Tibial nerve (tissue), 4 donors: ENCODE data around the gene MRPS35. TPM values are rescaled to one million over a fixed set of nuclear protein-coding genes. Genes with fewer than 3 reads are reported as not detected.

Experiments used
- DNase-seq, 2 donors: peaks; one replicate each; pipeline ENCODE4 v3.0.0-alpha.2; 2019; ENCODE audit warnings: low spot score in 2 of 2
- H3K27ac ChIP-seq, 4 donors: fragments of 200-600 bp; sonication (generic) in 3 of 4; one replicate each; pipeline ENCODE4 v1.5.1; 2017 to 2019; ENCODE audit warnings: mild to moderate bottlenecking in 1 of 4
- H3K27me3 ChIP-seq, 2 donors: fragments of 200-600 bp; sonication (generic) in 1 of 2; one replicate each; pipeline versions ENCODE4 v1.5.1 to v1.6.0; 2017 to 2019
- H3K36me3 ChIP-seq, 3 donors: fragments of 200-600 bp; sonication (generic); one replicate each; pipeline ENCODE4 v1.5.1; 2018 to 2019
- H3K4me1 ChIP-seq, 4 donors: fragments of 200-600 bp; sonication (generic) in 3 of 4; one replicate each; pipeline ENCODE4 v1.5.1; 2017 to 2019
- H3K4me3 ChIP-seq, 4 donors: fragments of 200-600 bp; sonication (generic) in 3 of 4; one replicate each; pipeline ENCODE4 v1.5.1; 2017 to 2019; ENCODE audit warnings: mild to moderate bottlenecking in 1 of 4, moderate library complexity in 1 of 4
- H3K9me3 ChIP-seq, 4 donors: fragments of 200-600 bp; sonication (generic) in 3 of 4; one replicate each; pipeline ENCODE4 v1.5.1; 2017 to 2019
- EP300 ChIP-seq, 2 donors: sonication (generic); formaldehyde crosslinking; IDR thresholded peaks; one replicate each; pipeline ENCODE4 v1.6.1; 2017; ENCODE audit warnings: antibody characterized with exemption in 2 of 2, mild to moderate bottlenecking in 1 of 2
- POLR2A ChIP-seq, 2 donors: fragments of 450-650 bp; IDR thresholded peaks; one replicate each; pipeline ENCODE4 v1.6.1; 2017; ENCODE audit warnings: antibody characterized with exemption in 2 of 2, mild to moderate bottlenecking in 2 of 2, moderate library complexity in 2 of 2
- WGBS, 2 donors: methylation state at CpG; one replicate each; pipeline ENCODE4 v1.1.5; 2018; 5-methylcytosine and 5-hydroxymethylcytosine counted together
- total RNA-seq, 4 donors: library from RNA; depleted of rRNA; stranded (reverse); fragments of >200 nt; gene quantifications; one replicate each; pipeline ENCODE4 v1.1.0, GENCODE V29; 2016
- TF ChIP-seq, protein P1 (sequence below), 5 experiments: fragments of 200-600 bp in 3 of 5; fragments of 450-650 bp in 2 of 5; sonication (generic) in 3 of 5; IDR thresholded peaks; one replicate each; pipeline ENCODE4 v1.5.1; 2016 to 2019; ENCODE audit warnings: antibody characterized with exemption in 5 of 5, mild to moderate bottlenecking in 3 of 5, moderate library complexity in 2 of 5

MRPS35 gene
- total RNA-seq, 4 donors from 2014 or later = 27.0 to 103 (median 45.6) TPM

DNA sequence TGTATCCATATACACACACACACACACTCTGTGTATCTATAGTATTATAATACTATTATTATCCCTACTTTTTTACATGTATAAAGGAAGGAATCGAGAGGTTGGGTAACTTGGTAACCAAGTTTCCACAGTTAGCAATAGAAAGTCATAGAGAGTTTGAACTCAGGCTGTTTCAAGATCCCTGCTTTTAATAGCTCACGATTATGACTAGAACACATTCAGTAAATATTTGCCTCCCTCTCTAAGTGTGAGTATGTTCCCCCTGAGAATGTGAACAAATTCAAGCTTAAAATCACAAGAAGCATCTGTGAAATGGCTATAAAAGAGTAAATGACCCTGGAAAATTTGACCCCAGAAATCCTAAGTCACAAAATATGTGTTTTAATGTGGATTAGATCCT, 25.4 kb upstream of the MRPS35 start:
- WGBS, 2 donors = 79 to 82% methylated on average over 2 of the region's 2 CpGs
- no peak for TF ChIP-seq POLR2A (IDR thresholded peaks at IDR 0.05)
- no peak for TF ChIP-seq EP300 (IDR thresholded peaks at IDR 0.05)
- TF ChIP-seq, protein P1, sequence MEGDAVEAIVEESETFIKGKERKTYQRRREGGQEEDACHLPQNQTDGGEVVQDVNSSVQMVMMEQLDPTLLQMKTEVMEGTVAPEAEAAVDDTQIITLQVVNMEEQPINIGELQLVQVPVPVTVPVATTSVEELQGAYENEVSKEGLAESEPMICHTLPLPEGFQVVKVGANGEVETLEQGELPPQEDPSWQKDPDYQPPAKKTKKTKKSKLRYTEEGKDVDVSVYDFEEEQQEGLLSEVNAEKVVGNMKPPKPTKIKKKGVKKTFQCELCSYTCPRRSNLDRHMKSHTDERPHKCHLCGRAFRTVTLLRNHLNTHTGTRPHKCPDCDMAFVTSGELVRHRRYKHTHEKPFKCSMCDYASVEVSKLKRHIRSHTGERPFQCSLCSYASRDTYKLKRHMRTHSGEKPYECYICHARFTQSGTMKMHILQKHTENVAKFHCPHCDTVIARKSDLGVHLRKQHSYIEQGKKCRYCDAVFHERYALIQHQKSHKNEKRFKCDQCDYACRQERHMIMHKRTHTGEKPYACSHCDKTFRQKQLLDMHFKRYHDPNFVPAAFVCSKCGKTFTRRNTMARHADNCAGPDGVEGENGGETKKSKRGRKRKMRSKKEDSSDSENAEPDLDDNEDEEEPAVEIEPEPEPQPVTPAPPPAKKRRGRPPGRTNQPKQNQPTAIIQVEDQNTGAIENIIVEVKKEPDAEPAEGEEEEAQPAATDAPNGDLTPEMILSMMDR (IDR thresholded peaks at IDR 0.05) = no peak
- Histone ChIP-seq H3K27me3 (no peaks in the 10 kb centered on the region), H3K4me1 (no peaks in the 10 kb centered on the region), H3K36me3 (peaks cover 5 to 83% (median 6%) of the 10 kb centered on the region in 3 donors), H3K4me3 (no peak overlapping the region), H3K9me3 (no peaks in the 10 kb centered on the region), H3K27ac (no peak overlapping the region)
- DNase-seq = no peak

DNA sequence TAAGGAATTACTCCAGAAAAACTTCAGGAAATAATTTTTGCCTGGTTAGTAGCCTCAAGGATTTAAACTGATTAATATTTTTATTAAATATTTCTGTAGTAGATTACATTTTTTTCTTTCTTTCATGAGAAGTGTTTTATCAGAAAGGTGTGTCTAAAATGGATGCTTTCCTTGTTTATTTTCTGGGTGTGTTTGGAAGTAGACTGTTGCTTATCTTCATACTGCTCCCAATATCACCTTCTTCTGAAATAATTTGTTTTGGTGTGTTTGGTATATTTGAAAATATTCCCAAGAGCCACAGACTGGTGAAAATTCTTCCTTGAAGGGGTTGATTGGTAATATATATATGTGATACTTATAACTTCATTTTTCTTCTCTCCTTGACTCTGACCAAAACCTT, 24.5 kb upstream of the MRPS35 start:
- DNase-seq = no peak
- Histone ChIP-seq H3K27ac (no peak overlapping the region), H3K9me3 (no peaks in the 10 kb centered on the region), H3K36me3 (peaks cover 5 to 83% (median 6%) of the 10 kb centered on the region in 3 donors), H3K4me3 (no peak overlapping the region), H3K4me1 (no peaks in the 10 kb centered on the region), H3K27me3 (no peaks in the 10 kb centered on the region)
- no peak for TF ChIP-seq EP300 (IDR thresholded peaks at IDR 0.05)
- TF ChIP-seq, protein P1 (IDR thresholded peaks at IDR 0.05) = no peak
- TF ChIP-seq POLR2A (IDR thresholded peaks at IDR 0.05) = no peak

DNA sequence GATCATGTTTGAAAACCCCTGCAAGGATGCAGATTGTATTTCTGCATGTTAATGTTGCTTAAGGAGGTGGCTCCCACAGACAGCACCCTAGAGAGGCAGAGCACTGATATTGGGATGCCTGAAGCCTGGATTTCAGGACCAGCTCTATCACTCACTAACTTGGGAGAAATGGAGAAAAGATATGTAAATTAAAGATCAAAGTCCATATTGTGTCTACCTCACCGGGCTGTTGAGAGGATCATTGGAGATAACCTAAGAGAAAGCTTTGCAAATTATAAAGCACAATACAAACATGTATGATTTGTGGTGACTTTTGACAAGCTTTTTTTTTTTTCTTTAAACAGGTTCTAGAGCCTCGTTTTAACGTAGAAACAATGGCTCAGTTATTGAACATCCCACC, 22.0 kb upstream of the MRPS35 start:
- TF ChIP-seq EP300 (IDR thresholded peaks at IDR 0.05) (no peak), POLR2A (IDR thresholded peaks at IDR 0.05) (no peak)
- TF ChIP-seq, protein P1 (IDR thresholded peaks at IDR 0.05) = no peak
- WGBS, 2 donors = 93% methylated on average over 3 of the region's 3 CpGs
- no peaks in the 10 kb centered on the region for H3K9me3 ChIP-seq
- H3K27me3 ChIP-seq = no peaks in the 10 kb centered on the region
- no peak overlapping the region for H3K4me3 ChIP-seq
- H3K36me3 ChIP-seq = peaks cover 5 to 84% (median 6%) of the 10 kb centered on the region in 3 donors
- H3K4me1 ChIP-seq = no peaks in the 10 kb centered on the region
- no peak overlapping the region for H3K27ac ChIP-seq
- DNase-seq = no peak

DNA sequence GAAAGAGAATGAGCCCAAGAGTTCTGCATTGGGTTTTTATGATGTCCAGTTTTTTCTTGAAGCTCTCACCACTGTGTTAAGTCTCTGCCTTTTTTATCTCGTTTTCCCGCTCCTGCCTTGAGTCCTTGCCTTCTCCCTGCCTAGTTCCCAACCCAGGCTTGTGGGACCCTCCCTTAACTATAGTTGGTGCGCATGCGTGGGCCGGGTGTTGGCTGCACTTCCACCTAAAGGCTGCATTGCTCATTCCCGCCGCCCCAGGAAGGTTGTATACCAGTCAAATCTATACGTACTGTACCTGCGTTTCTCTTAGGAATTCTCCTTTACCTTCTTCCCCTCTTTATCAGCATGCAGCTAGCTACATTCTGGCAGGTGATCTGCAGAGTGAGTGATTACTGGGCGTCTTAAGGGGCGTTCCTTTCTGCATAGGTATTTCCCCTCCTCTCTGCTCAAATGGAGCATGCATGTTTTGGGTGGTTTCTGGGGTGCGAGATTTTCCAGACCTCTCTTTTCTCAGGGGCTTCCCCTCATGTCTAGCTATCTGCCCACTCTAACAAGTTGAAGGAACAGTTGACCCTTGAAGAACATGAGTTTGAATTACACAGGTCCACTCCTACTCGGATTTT, 21.0 kb upstream of the MRPS35 start:
- TF ChIP-seq POLR2A (IDR thresholded peaks at IDR 0.05) = no peak
- TF ChIP-seq EP300 (IDR thresholded peaks at IDR 0.05) = no peak
- TF ChIP-seq, protein P1 (IDR thresholded peaks at IDR 0.05) = no peak
- Histone ChIP-seq H3K4me1 (no peaks in the 10 kb centered on the region), H3K9me3 (no peaks in the 10 kb centered on the region), H3K36me3 (peaks cover 5 to 83% (median 6%) of the 10 kb centered on the region in 3 donors), H3K27ac (no peak overlapping the region), H3K4me3 (no peak overlapping the region), H3K27me3 (no peaks in the 10 kb centered on the region)
- 94 to 95% methylated on average over 13 of the region's 13 CpGs for WGBS, 2 donors
- DNase-seq = no peak

DNA sequence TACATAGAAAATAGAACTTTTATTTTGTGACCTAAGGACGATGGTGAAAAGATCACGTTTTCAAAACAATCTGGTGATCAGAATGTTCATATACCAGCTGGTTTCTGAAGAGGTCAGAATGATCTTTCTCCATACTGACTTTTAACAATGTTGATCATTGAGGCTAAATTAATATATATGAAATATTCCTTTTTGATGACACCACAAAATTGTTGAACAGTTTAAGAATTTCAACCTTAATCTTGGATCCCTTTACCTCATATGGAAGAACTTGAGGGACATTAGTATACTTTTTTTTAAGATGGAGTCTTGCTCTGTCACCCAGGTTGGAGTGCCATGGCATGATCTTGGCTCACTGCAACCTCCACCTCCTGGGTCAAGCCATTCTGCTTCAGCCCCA, 17.2 kb upstream of the MRPS35 start:
- no peaks in the 10 kb centered on the region for H3K9me3 ChIP-seq
- no peak overlapping the region for H3K27ac ChIP-seq
- no peaks in the 10 kb centered on the region for H3K4me1 ChIP-seq
- H3K36me3 ChIP-seq = peaks cover 0 to 83% (median 5%) of the 10 kb centered on the region in 3 donors
- 89 to 93% methylated on average over 2 of the region's 2 CpGs for WGBS, 2 donors
- DNase-seq = no peak
- H3K27me3 ChIP-seq = no peaks in the 10 kb centered on the region
- H3K4me3 ChIP-seq = no peak overlapping the region
- no peak for TF ChIP-seq EP300 (IDR thresholded peaks at IDR 0.05)
- TF ChIP-seq, protein P1 (IDR thresholded peaks at IDR 0.05) = no peak
- TF ChIP-seq POLR2A (IDR thresholded peaks at IDR 0.05) = no peak
